HG03558 (cell line): ENCODE data around the gene YWHAB.
"Not testable (repeated sequence)": the region's sequence is repeated elsewhere in the genome, so short reads cannot be mapped to it uniquely, and the experiment has no call there.

ENCODE experiments used
- ATAC-seq: cut with Tn5 transposase; IDR thresholded peaks from one replicate; pipeline ENCODE4 v1.9.1; 2021; ENCODE audit warnings: moderate number of reproducible peaks; ENCODE audit not compliant: unreplicated experiment; ENCODE audit errors: extremely low read depth

YWHAB gene

DNA sequence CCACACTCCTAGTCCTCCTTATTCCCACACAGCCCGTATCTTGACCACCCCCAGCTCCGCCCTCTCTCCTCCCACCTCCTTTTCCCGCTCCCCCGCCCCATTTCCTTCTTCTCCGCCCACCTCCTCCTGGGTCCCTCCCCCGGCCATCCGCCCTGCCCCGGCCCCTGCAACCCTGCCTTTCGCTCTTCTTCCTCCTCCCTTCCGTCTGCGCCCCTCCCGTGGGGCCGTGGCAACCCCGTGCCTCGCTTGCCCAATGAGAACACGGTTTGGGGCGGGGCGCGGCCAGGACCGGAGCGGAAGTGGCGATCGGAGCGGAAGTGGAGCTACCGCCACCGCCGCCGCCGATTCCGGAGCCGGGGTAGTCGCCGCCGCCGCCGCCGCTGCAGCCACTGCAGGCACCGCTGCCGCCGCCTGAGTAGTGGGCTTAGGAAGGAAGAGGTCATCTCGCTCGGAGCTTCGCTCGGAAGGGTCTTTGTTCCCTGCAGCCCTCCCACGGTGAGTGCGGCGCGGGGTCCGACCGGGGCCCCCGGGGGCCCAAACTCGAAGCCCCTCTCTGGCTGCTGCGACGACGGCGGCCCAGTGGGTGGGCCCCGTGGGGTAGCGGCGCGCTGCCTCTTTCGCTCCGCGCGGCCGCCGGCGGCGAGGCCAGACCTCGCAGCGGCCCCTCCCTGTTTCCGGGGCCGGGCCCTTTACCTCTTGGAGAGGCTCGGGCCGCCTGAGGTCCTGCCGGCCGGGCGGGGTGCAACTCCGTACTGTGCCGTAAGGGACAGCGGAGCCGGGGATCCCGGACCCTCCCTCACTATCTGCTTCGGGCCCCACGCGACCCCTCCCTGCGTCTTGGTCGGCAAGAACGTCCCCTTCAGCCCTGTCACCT is at the start of gene YWHAB:
TSS of gene YWHAB (plus strand) at position 314 of the 874 bp plus-strand sequence. CDS start 15,829 bp downstream, outside the sequence.
- peak; percentile 59 for ATAC-seq

- ATAC-seq, result no peak
Measured at GRCh38 chr20:44836601-44837120, 48.8 kb upstream of the YWHAB start.

DNA sequence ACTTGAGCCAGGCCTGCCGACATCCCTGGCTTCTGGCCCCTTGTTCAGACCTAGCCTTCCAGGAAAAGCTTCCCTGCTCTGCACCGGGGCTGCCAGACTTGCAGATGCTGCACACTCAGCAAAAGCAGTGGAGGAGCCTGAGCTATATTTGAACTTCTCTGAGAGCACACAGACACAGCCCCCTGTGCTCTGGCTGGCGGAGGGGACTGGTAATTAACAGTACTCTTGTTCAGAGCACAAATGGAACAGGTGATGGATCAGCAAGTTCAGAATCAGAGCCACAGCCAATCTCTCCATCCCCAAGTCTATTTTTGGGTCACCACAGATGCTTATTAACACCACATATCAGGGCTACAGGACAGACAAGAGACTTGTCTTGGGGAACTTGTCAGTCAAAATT is 47.6 kb upstream of the YWHAB start:
- no peak for ATAC-seq

- ATAC-seq, result no peak
Measured at GRCh38 chr20:44838521-44838920, 47.0 kb upstream of the YWHAB start.

DNA sequence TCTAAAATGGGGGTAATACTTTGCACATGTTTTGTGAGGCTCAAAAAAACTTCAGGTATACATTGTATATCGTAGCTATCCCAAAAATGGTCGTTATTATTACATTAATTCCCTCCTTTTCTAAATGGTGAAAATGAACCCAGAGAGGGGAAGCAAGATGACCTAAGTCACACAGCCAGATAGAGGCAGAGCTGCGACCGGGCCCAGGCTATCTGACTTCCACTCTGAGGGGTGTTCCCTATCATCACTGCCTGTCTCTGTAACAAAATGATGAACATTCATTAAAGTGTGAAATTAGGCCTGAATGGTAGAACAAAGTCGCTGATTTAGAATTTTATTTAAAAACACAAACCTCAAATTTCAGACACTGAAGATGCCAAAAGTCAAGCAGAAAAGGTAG is 46.0 kb upstream of the YWHAB start:
- ATAC-seq, result no peak

GRCh38 chr20:44840826-44841225 is 44.7 kb upstream of the YWHAB start:
- no peak for ATAC-seq

- ATAC-seq, result no peak
Measured at GRCh38 chr20:44841955-44842354, 43.5 kb upstream of the YWHAB start.

DNA sequence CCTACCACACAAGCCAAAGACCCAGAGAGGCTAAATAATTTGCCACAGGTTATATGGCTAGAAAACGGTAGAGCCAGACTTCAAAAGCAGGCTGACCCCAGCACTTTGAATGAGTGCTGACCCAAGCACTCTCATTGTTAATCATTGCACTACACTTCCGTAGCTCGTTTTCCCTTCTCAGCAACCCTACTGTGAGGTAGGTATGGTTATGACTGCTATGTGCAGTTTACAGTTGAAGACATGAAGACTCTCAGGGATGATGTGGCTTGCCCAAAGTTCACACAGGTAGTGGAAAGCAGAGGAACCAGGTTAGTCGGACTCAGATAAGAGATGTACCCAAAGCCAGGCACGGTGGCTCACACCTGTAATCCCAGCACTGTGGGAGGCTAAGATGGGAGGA is 41.6 kb upstream of the YWHAB start:
- no peak for ATAC-seq

DNA sequence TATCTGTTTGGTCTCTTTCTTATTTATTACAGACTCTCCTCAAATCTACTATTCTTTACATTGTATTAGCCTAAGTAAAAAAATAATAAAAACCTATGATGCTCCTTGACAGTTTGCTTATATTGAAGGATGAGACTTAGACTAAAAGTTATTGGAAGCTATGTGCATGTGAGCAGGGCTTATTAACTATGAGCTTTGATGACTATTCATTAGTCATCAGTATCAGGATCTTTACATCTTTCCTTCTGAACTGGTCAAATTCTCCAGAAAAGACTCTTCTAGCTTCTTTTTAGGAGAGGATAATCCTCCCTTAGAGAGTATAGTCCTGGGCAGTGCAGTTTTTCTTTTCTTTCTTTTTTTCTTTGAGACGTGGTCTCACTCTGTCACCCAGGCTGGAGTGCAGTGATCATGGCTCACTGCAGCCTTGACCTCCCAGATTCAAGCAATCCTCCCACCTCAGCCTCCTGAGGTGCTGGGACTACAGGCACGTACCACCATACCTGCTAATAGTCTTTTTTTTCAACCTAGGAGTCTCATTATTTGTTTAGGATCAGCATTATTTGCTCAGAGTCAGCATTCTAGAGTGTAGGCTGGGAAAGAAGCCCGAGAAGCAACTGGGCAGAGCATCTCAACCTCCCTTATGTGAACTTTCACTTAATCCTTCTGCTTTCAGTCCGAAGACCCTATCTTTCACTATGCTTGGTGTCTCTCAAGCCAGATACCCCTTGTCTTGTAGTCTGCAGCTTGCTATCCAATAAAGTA is 37.1 kb upstream of the YWHAB start:
- ATAC-seq, result no peak

- no peak for ATAC-seq
Measured at GRCh38 chr20:44849703-44850102, 35.8 kb upstream of the YWHAB start.

DNA sequence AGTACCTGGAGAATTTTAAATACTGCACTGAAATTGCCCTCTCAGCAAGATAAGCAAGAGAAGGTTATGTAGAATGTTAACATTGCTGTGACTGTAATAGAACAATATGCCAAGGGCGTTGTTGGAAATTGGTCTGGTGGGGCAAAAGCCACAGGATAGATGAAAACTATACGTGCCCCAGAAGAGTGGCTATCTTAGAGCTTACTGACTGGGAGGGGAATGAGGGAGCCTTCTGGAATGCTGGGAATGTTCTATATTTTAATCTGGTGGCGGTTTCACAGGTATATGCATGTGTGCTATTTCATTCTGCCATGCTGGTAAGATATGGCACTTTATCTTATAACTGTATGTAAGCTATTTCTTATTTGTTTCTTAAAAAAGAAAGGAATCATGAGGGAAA is 35.2 kb upstream of the YWHAB start:
- ATAC-seq, result no peak

GRCh38 chr20:44850837-44851236 is 34.7 kb upstream of the YWHAB start:
- ATAC-seq, result no peak

GRCh38 chr20:44851545-44851944 is 34.0 kb upstream of the YWHAB start:
- no peak for ATAC-seq

DNA sequence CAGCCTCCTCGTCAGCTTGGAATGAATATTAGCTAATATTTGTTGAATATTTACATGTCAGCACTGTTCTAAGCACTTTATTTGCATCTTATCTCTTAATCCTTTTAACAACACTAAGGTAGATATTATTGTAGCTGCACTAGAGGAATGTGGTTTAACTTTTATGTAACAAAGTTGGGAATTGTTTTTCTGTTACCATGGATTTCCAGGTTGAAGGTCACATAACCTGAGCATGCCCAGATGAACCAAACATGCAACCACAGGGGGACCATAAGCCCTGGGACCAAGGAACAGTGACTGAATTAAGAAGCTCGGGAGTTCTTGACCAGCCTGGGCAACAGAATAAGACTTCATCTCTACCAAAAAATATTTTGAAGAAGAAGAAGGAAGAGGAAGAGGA is 29.1 kb upstream of the YWHAB start:
- ATAC-seq, result no peak

DNA sequence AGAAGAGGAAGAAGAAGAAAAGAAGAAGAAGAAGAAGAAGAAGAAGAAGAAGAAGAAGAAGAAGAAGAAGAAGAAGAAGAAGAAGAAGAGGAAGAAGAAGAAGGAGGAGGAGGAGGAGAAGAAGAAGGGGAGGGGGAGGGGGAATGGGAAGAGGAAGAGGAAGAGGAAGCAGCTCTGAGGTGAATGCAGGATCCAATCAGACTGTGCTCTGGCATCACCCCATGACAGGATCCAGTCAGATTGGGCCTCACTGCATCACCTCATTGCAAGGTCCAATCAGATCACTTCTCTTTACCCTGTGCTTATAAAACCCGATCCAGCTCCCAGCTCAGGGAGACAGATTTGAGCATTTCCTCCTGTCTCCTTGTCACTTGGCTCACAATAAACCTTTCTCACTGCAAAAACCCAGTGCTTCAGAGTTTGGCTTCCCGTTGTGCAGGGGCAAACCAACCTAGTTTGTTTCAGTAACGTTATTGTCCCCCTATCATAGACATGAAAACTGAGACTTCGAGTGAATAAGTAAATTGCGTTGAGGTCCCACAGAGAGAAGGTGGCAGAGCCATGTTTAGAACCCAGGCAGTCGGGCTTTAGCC is 28.6 kb upstream of the YWHAB start:
- no peak for ATAC-seq

DNA sequence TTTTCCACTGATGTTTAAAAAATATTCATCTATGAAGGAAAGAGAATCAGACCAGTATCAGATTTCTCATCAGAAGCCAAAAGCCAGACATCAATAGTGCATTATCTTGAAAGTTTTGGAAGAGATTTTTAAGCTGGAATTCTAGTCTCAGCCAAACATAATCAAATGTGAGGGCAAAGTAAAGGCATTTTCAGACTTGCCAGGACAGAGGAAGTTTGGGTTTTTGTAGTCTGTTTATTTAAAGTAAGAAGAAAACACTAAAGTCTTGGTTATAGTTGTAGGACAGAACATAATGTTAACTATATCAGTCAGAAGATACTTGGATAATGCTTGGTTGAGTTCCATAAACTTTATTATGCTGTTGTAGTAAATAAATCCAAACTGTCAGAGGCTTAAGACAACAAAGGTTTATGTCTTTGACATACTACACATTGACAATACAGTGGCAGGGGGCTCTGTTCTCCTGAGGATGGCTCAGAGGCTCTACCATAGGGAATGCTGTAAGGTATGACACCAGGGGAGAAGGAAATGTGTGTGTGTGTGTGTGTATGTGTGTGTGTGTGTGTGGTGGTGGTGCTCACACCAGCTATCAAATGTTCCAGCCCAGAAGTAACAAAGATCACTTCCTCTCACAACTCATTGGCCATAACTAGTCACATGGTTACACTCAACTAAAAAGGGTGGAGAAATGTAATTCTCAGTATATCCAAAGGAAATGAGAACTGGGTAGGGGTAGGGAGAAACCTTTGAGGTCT is 26.7 kb upstream of the YWHAB start:
- no peak for ATAC-seq

GRCh38 chr20:44861531-44862006 is 23.9 kb upstream of the YWHAB start:
- ATAC-seq, result no peak

DNA sequence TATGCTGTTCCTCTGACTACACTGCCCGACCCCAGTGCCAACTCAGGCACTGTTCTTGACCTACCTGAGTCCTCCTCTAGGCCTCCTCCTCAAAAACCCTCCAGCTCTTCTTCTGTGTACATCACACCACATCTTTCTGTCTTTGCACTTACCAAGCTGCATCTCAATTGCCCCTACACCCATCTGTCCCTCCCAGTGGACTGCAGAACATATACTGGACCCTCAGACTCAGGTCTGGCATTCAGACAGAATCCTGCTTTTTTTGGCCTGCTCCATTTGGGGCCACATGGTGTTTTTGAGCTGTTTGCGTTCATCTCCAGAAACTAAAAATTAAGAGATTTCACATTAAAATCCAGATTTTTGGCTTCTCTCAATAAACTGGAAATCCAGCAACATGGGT is 23.2 kb upstream of the YWHAB start:
- no peak for ATAC-seq

DNA sequence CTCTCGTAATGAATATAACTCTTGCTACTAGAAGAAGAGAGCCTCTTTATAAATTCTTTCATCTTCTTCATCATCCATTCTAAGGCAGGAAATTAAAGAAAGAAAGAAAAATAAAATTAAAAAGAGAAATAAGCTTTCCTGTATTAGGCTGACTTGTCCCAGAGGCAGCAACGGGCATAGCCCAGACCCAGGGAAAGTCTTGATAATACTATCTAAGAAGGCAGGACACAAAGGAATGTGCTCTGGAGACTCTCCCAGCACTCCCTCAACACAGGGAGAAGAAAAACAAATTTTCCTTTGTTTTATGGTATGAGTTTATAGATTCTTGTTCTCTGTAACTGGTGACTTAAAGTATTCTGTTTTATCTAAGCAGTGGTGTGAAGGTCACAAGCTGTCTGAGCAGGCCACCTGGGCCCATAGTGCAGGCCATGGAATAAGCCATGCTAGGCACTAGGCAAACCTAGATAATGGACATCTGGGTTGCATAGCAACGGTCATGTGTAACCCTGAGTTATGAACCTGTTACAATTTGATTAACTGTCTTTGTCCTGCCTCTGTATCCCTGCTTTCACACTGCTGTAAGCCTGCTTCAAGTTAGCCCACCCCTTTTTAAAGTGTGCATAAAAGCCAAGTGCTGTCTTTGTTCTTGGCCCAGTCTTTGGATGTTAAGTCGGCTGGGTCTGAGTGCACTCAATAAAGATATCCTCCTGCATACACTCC is 22.0 kb upstream of the YWHAB start:
- not testable (repeated sequence) for ATAC-seq
